GM23248 (cell line): ENCODE measurements around the gene SP110.

ENCODE experiments used
- EZH2 ChIP-seq: fragments of 200-600 bp; sonication (generic); IDR thresholded peaks from 2 replicates; pipeline ENCODE4 v1.6.1; 2018; ENCODE audit warnings: antibody characterized with exemption, mild to moderate bottlenecking; ENCODE audit not compliant: insufficient read depth, poor library complexity, severe bottlenecking
- EZH2phosphoT487 ChIP-seq: fragments of 200-600 bp; sonication (generic); IDR thresholded peaks from 2 replicates; pipeline ENCODE4 v1.6.1; 2018; ENCODE audit warnings: antibody characterized with exemption, moderate library complexity, mild to moderate bottlenecking, low read depth; ENCODE audit not compliant: insufficient read depth

DNA sequence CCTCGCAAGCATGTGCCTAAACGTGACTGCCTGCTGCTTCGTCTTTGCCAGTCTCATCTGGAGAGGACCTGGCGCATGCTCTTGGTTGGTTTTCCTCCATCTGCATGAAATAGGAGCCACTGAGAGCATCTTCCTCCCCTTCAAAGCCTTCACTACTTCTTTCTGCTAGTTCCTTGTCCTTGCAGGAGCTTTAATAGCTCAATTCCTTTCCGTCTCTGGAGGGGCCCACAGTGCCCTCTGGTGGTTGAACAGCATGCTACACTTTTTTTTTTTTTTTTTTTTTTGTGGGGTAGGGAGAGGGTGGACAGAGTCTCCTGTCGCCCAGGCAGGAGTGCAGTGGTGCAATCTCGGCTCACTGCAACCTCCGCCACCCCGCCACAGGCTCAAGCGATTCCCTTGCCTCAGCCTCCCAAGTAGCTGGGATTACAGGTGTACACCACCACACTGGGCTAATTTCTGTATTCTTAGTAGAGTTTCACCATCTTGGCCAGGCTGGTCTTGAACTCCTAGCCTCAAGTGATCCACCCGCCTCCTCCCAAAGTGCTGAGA lies 59.6 kb downstream of the SP110 start:
- TF ChIP-seq EZH2phosphoT487 (no peak), EZH2 (no peak)
